ENCODE measurements around the gene ACOT7.

- TF ChIP-seq POLR2A (IDR thresholded peaks at IDR 0.05), result no peak
- TF ChIP-seq CTCF (IDR thresholded peaks at IDR 0.05), result no peak
- no peak for TF ChIP-seq EP300 (IDR thresholded peaks at IDR 0.05; ENCODE audit: low read depth)
- TF ChIP-seq POLR2AphosphoS5 (IDR thresholded peaks at IDR 0.05), result peak in 1 of 3 donors; percentile 16
Observed at GRCh38 chr1:6384962-6385361, 8.6 kb downstream of the ACOT7 start.

All from transverse colon (tissue), 4 donors.